H1 (cell line): ENCODE measurements around the gene TBC1D19. TPM values are rescaled to one million over a fixed set of nuclear protein-coding genes. Genes with fewer than 3 reads are reported as not detected.

Source experiments
- CTCF ChIA-PET: fragments of 300-600 bp; sonication (Branson Sonifier 250); formaldehyde crosslinking; loops from one replicate; lab custom pipeline; 2021; ENCODE audit not compliant: partially characterized antibody; lab: Charles Lee
- POLR2A ChIA-PET: fragments of 300-600 bp; sonication (Branson Sonifier 250); formaldehyde crosslinking; loops from one replicate; lab custom pipeline; 2021; ENCODE audit warnings: inconsistent platforms; ENCODE audit not compliant: partially characterized antibody; lab: Charles Lee
- DNase-seq, 2 experiments: peaks; one replicate each; pipeline versions ENCODE4 v3.0.0 to v3.0.0-alpha.2; 2010 to 2022; ENCODE audit warnings: low spot score in 2 of 2, low read depth in 1 of 2, mixed read lengths in 1 of 2
- FAIRE-seq: peaks from 2 replicates; lab custom pipeline; 2011; peaks lifted over from hg19 to GRCh38; lab: Jason Lieb, UNC
- H2AFZ ChIP-seq: 2 replicates; pipeline ENCODE4 v1.8.1; 2012; ENCODE audit warnings: low read length, inconsistent platforms
- H2AK5ac ChIP-seq: 2 replicates; pipeline ENCODE4 v1.6.1; 2013; ENCODE audit warnings: low read depth, low read length
- H2BK120ac ChIP-seq: replicated peaks from 2 replicates; pipeline ENCODE3; 2013; ENCODE audit warnings: low read depth, low read length, inconsistent platforms
- H2BK12ac ChIP-seq: 2 replicates; pipeline ENCODE4 v1.6.1; 2013; ENCODE audit warnings: low read depth, low read length
- H2BK15ac ChIP-seq: 2 replicates; pipeline ENCODE4 v1.6.1; 2013; ENCODE audit warnings: low read length
- H2BK20ac ChIP-seq: 2 replicates; pipeline ENCODE4 v1.6.1; 2013; ENCODE audit warnings: low read length
- H2BK5ac ChIP-seq: 2 replicates; pipeline ENCODE4 v1.6.1; 2013; ENCODE audit warnings: low read depth, low read length
- H3K14ac ChIP-seq: 2 replicates; pipeline ENCODE4 v1.6.1; 2013; ENCODE audit warnings: inconsistent platforms; ENCODE audit not compliant: insufficient read length
- H3K18ac ChIP-seq: 2 replicates; pipeline ENCODE4 v1.6.1; 2013; ENCODE audit warnings: low read length; ENCODE audit errors: extremely low read depth
- H3K23ac ChIP-seq: 2 replicates; pipeline ENCODE4 v1.6.1; 2013; ENCODE audit warnings: inconsistent platforms; ENCODE audit not compliant: insufficient read length
- H3K23me2 ChIP-seq: 2 replicates; pipeline ENCODE4 v1.6.1; 2013; ENCODE audit warnings: low read depth, low read length
- H3K27ac ChIP-seq: 2 replicates; pipeline ENCODE4 v1.6.1; 2011; ENCODE audit warnings: low read depth, low read length, inconsistent platforms
- H3K27me3 ChIP-seq, 4 experiments: replicated peaks in 1 of 4; 1 replicate in 1 of 4; 2 replicates in 3 of 4; pipeline versions ENCODE4 v1.6.1 to v1.8.1; 2011 to 2013; ENCODE audit warnings: low read length in 3 of 4, mild to moderate bottlenecking in 3 of 4, inconsistent platforms in 2 of 4, mixed read lengths in 2 of 4, moderate library complexity in 1 of 4; ENCODE audit not compliant: control insufficient read depth in 3 of 4, insufficient read depth in 3 of 4; ENCODE audit errors: extremely low read depth in 1 of 4
- H3K36me3 ChIP-seq, 4 experiments: 2 replicates each; pipeline versions ENCODE4 v1.6.1 to v1.8.1; 2011 to 2013; ENCODE audit warnings: mild to moderate bottlenecking in 4 of 4, low read length in 3 of 4, moderate library complexity in 2 of 4, control low read depth in 1 of 4, inconsistent platforms in 1 of 4; ENCODE audit not compliant: insufficient read depth in 4 of 4, control insufficient read depth in 2 of 4
- H3K4ac ChIP-seq: replicated peaks from 2 replicates; pipeline ENCODE3; 2013; ENCODE audit warnings: low read length, low read depth, mixed read lengths, inconsistent platforms; ENCODE audit not compliant: insufficient read length
- H3K4me1 ChIP-seq, 4 experiments: replicated peaks in 1 of 4; 1 replicate in 1 of 4; 2 replicates in 3 of 4; pipeline versions ENCODE4 v1.6.1 to v1.8.1; 2011 to 2013; ENCODE audit warnings: low read length in 3 of 4, inconsistent platforms in 2 of 4, mixed read lengths in 1 of 4; ENCODE audit not compliant: insufficient read depth in 4 of 4, control insufficient read depth in 3 of 4
- H3K4me2 ChIP-seq, 2 experiments: 2 replicates each; pipeline versions ENCODE4 v1.6.1 to v1.8.1; 2011 to 2013; ENCODE audit warnings: low read depth in 2 of 2, low read length in 2 of 2, control low read depth in 1 of 2, inconsistent platforms in 1 of 2, mild to moderate bottlenecking in 1 of 2; ENCODE audit not compliant: insufficient read depth in 1 of 2
- H3K4me3 ChIP-seq, 4 experiments: fragments of 200-600, 300-600 bp in 1 of 4; sonication (generic), shearing (Covaris generic), sonication (Bioruptor Twin) in 1 of 4; 2 replicates each; pipeline versions ENCODE4 v1.5.1 to v1.8.1; 2011 to 2016; ENCODE audit warnings: low read length in 4 of 4, low read depth in 3 of 4, control low read depth in 2 of 4, inconsistent platforms in 2 of 4, mild to moderate bottlenecking in 2 of 4, mixed read lengths in 1 of 4, moderate library complexity in 1 of 4; ENCODE audit not compliant: insufficient read depth in 2 of 4; ENCODE audit errors: extremely low read depth in 1 of 4
- H3K56ac ChIP-seq: replicated peaks from 2 replicates; pipeline ENCODE3; 2013; ENCODE audit warnings: low read depth, mild to moderate bottlenecking, mixed read lengths, low read length, inconsistent platforms; ENCODE audit not compliant: insufficient read length
- H3K79me1 ChIP-seq: 2 replicates; pipeline ENCODE4 v1.6.1; 2013; ENCODE audit warnings: low read depth, low read length, control low read depth
- H3K79me2 ChIP-seq, 2 experiments: 2 replicates each; pipeline versions ENCODE4 v1.6.1 to v1.8.1; 2012 to 2013; ENCODE audit warnings: low read length in 2 of 2, mild to moderate bottlenecking in 2 of 2, inconsistent platforms in 1 of 2; ENCODE audit not compliant: insufficient read depth in 2 of 2, control insufficient read depth in 1 of 2
- H3K9ac ChIP-seq, 4 experiments: replicated peaks in 1 of 4; 1 replicate in 1 of 4; 2 replicates in 3 of 4; pipeline versions ENCODE4 v1.6.1 to v1.8.1; 2011 to 2013; ENCODE audit warnings: low read depth in 3 of 4, low read length in 3 of 4, control low read depth in 2 of 4, mild to moderate bottlenecking in 2 of 4, moderate library complexity in 2 of 4, inconsistent platforms in 1 of 4; ENCODE audit errors: extremely low read depth in 1 of 4
- H3K9me3 ChIP-seq, 2 experiments: 2 replicates each; pipeline versions ENCODE4 v1.6.1 to v1.8.1; 2012 to 2013; ENCODE audit warnings: mild to moderate bottlenecking in 2 of 2, moderate library complexity in 2 of 2, control low read depth in 1 of 2, inconsistent platforms in 1 of 2, low read depth in 1 of 2, low read length in 1 of 2, mixed read lengths in 1 of 2; ENCODE audit not compliant: insufficient read depth in 2 of 2
- H4K20me1 ChIP-seq, 2 experiments: replicated peaks in 1 of 2; 2 replicates each; pipeline versions ENCODE3 to v1.8.1; 2011 to 2013; ENCODE audit warnings: inconsistent platforms in 2 of 2, low read length in 2 of 2, mild to moderate bottlenecking in 1 of 2; ENCODE audit not compliant: insufficient read depth in 2 of 2, control insufficient read depth in 1 of 2
- H4K5ac ChIP-seq: 2 replicates; pipeline ENCODE4 v1.6.1; 2013; ENCODE audit warnings: low read length, low read depth, mixed read lengths, inconsistent platforms; ENCODE audit not compliant: insufficient read length
- H4K8ac ChIP-seq: 2 replicates; pipeline ENCODE4 v1.8.0; 2013; ENCODE audit warnings: mild to moderate bottlenecking, moderate library complexity, low read length, inconsistent platforms; ENCODE audit not compliant: insufficient read depth; ENCODE audit errors: extremely low read depth
- H4K91ac ChIP-seq: replicated peaks from 2 replicates; pipeline ENCODE3; 2013; ENCODE audit warnings: low read length, mixed read lengths, inconsistent platforms; ENCODE audit not compliant: insufficient read length
- CHD1 ChIP-seq: IDR thresholded peaks from 2 replicates; pipeline ENCODE4 v1.6.1; 2012; ENCODE audit warnings: low read depth, low read length, improper control_type of control experiment
- EP300 ChIP-seq, 2 experiments: IDR thresholded peaks; 1 replicate in 1 of 2; 2 replicates in 1 of 2; pipeline ENCODE4 v1.6.1; 2011 to 2012; ENCODE audit warnings: low read depth in 2 of 2, low read length in 2 of 2, mild to moderate bottlenecking in 2 of 2, borderline replicate concordance in 1 of 2, inconsistent platforms in 1 of 2, moderate library complexity in 1 of 2
- GABPA ChIP-seq: IDR thresholded peaks from 2 replicates; pipeline ENCODE4 v1.6.1; 2011; ENCODE audit warnings: mild to moderate bottlenecking, low read length, moderate library complexity, borderline replicate concordance; ENCODE audit not compliant: insufficient read depth
- HDAC2 ChIP-seq, 2 experiments: fragments of 300-600 bp in 1 of 2; sonication (generic) in 1 of 2; IDR thresholded peaks; 2 replicates each; pipeline ENCODE4 v1.6.1; 2011 to 2012; ENCODE audit warnings: low read depth in 2 of 2, low read length in 2 of 2, mild to moderate bottlenecking in 2 of 2, moderate library complexity in 2 of 2, borderline replicate concordance in 1 of 2, inconsistent platforms in 1 of 2
- JUND ChIP-seq: IDR thresholded peaks from 2 replicates; pipeline ENCODE4 v1.6.1; 2011; ENCODE audit warnings: mild to moderate bottlenecking, improper control_type of control experiment, low read length
- KDM1A ChIP-seq: fragments of 200-600, 300-600 bp; sonication (generic); IDR thresholded peaks from 2 replicates; pipeline ENCODE4 v1.7.1; 2016; ENCODE audit warnings: mild to moderate bottlenecking, low read length, borderline replicate concordance
- KDM4A ChIP-seq: IDR thresholded peaks from one replicate; pipeline ENCODE4 v1.7.1; 2012; ENCODE audit warnings: low read depth, mild to moderate bottlenecking, moderate library complexity, low read length, inconsistent platforms; ENCODE audit not compliant: severe bottlenecking
- NRF1 ChIP-seq: IDR thresholded peaks from 2 replicates; pipeline ENCODE4 v1.6.1; 2011; ENCODE audit warnings: mild to moderate bottlenecking, low read depth, low read length, improper control_type of control experiment
- RAD21 ChIP-seq, 2 experiments: IDR thresholded peaks in 1 of 2; conservative IDR thresholded peaks in 1 of 2; 2 replicates each; pipeline ENCODE4 v1.6.1; 2011; ENCODE audit warnings: low read depth in 2 of 2, low read length in 2 of 2, improper control_type of control experiment in 1 of 2, inconsistent platforms in 1 of 2, mild to moderate bottlenecking in 1 of 2, moderate library complexity in 1 of 2
- SIX5 ChIP-seq: IDR thresholded peaks from 2 replicates; pipeline ENCODE4 v1.6.1; 2011; ENCODE audit warnings: mild to moderate bottlenecking, low read depth, low read length
- SP4 ChIP-seq: IDR thresholded peaks from 2 replicates; pipeline ENCODE4 v1.6.1; 2012; ENCODE audit warnings: low read length, inconsistent platforms
- TCF12 ChIP-seq: IDR thresholded peaks from 2 replicates; pipeline ENCODE4 v1.6.1; 2011; ENCODE audit warnings: low read depth, mild to moderate bottlenecking, low read length
- YY1 ChIP-seq: IDR thresholded peaks from 2 replicates; pipeline ENCODE4 v1.6.1; 2011; ENCODE audit warnings: low read depth, mild to moderate bottlenecking, low read length
- ZNF274 ChIP-seq: IDR thresholded peaks from 2 replicates; pipeline ENCODE4 v1.7.0; 2012; ENCODE audit warnings: low read length, borderline replicate concordance; ENCODE audit errors: extremely low read depth
- WGBS, 2 experiments: shearing (Covaris generic) in 1 of 2; methylation state at CpG; one replicate each; pipeline versions ENCODE4 v1.1.6 to v1.1.7; 2013 to 2015; ENCODE audit warnings: low lambda C conversion rate in 2 of 2, mixed read lengths in 2 of 2, inconsistent platforms in 1 of 2, low coverage in 1 of 2, missing lambda C conversion rate in 1 of 2; ENCODE audit not compliant: insufficient replicate concordance in 2 of 2, insufficient coverage in 1 of 2, insufficient read length in 1 of 2; ENCODE audit errors: extremely low coverage in 1 of 2, missing lambda C conversion rate in 1 of 2; 5-methylcytosine and 5-hydroxymethylcytosine counted together
- polyA plus RNA-seq, 7 experiments: library from polyadenylated mRNA; depleted of rRNA in 3 of 7; stranded (reverse) in 5 of 7; unstranded in 2 of 7; fragments of >200 nt in 5 of 7; fragments of 200-250 nt in 2 of 7; gene quantifications; 1 replicate in 5 of 7; 2 replicates in 1 of 7; 4 replicates in 1 of 7; pipeline versions ENCODE4 v1.2.1 to v1.2.3, GENCODE V29; 2011 to 2013; ENCODE audit warnings: missing spikeins in 2 of 7, mixed read lengths in 2 of 7
- total RNA-seq: library from RNA; stranded (reverse); fragmentation: NEBNext Ultra II Directional; extraction: Animal tissue kit (Norgen Biotek cat#: 25700); gene quantifications from 2 replicates; pipeline ENCODE4 v1.2.1, GENCODE V29; 2021

The TBC1D19 gene
- total and polyA plus RNA-seq, 2 of the 8 experiments (the other 6 are each of a cell fraction or from before 2014, with no cell fraction given) = 1.9 to 3.5 TPM

GRCh38 chr4:26804451-26804850 lies 220.6 kb downstream of the TBC1D19 start:
- Histone ChIP-seq H3K36me3 (no peaks in the 10 kb centered on the region), H3K79me1 (no peaks in the 10 kb centered on the region), H3K9me3 (no peaks in the 10 kb centered on the region), H3K79me2 (no peaks in the 10 kb centered on the region), H4K91ac (no peak overlapping the region), H2BK20ac (no peak overlapping the region), H3K4ac (no peak overlapping the region), H3K4me2 (no peak overlapping the region), H4K8ac (peak overlapping the region; percentile 46; the same call in 1 of the 2 replicates), H2AFZ (no peak overlapping the region), H4K20me1 (no peaks in the 10 kb centered on the region), H3K27me3 (no peaks in the 10 kb centered on the region), H3K23me2 (no peaks in the 10 kb centered on the region), H3K56ac (no peak overlapping the region), H3K23ac (no peak overlapping the region), H4K5ac (no peak overlapping the region), H3K9ac (no peak overlapping the region), H3K27ac (no peak overlapping the region), H3K4me1 (peaks cover 0 to 5% (median 4%) of the 10 kb centered on the region in 4 experiments; a peak in 4 of 7 replicates), H2BK120ac (no peak overlapping the region), H3K14ac (no peak overlapping the region), H2BK12ac (no peak overlapping the region), H2AK5ac (no peak overlapping the region), H3K18ac (no peak overlapping the region), H2BK15ac (no peak overlapping the region), H3K4me3 (no peak overlapping the region), H2BK5ac (no peak overlapping the region)
- FAIRE-seq = no peak
- 97% methylated on average over 18 of the region's 26 CpGs; no CpG with 5 or more reads in 1 of the 2 experiments for WGBS, 2 experiments
- ChIA-PET CTCF (interaction anchor here (1.3 to 1.4 kb wide), 2 partner anchors 9 to 56 kb away, joined by 3 to 4 read pairs; no protein-coding TSS in a partner anchor), POLR2A (no interaction called here)
- DNase-seq = no peak
- TF ChIP-seq KDM1A = no peak
- no peak for TF ChIP-seq NRF1
- no peak for TF ChIP-seq SP4
- no peak for TF ChIP-seq KDM4A
- TF ChIP-seq EP300 (IDR thresholded peaks at IDR 0.05; ENCODE audit: borderline replicate concordance in 1 of 2, low read depth in 2 of 2, low read length in 2 of 2) = no peak
- TF ChIP-seq CHD1 = no peak
- TF ChIP-seq HDAC2 (IDR thresholded peaks at IDR 0.05; ENCODE audit: borderline replicate concordance in 1 of 2, low read depth in 2 of 2, low read length in 2 of 2) = no peak
- no peak for TF ChIP-seq ZNF274
- no peak for TF ChIP-seq TCF12
- TF ChIP-seq YY1 = no peak
- TF ChIP-seq JUND = no peak
- no peak for TF ChIP-seq GABPA
- TF ChIP-seq RAD21 (IDR thresholded peaks at IDR 0.05 in 1 of 2, conservative IDR thresholded peaks at IDR 0.05 in 1 of 2; ENCODE audit: low read depth in 2 of 2, low read length in 2 of 2) = no peak
- no peak for TF ChIP-seq SIX5
